ENCODE data around the gene RPL27.

Gene RPL27

GRCh38 chr17:43042025-43042628 is 43.9 kb downstream of the RPL27 start:
- Histone ChIP-seq H3K9me3 (ENCODE audit: insufficient read depth, low read length) (no peaks in the 10 kb centered on the region), H3K9me2 (replicated peaks; ENCODE audit: insufficient read depth, low read length) (no peaks in the 10 kb centered on the region), H4K20me1 (ENCODE audit: low read depth, low read length) (no peaks in the 10 kb centered on the region), H3K9ac (ENCODE audit: low read length) (no peak overlapping the region), H3K27ac (ENCODE audit: low read depth, low read length) (no peak overlapping the region), H3K4me2 (ENCODE audit: low read depth, low read length, poor library complexity, severe bottlenecking) (no peak overlapping the region), H3F3A (ENCODE audit: insufficient read depth) (no peaks in the 10 kb centered on the region), H3K36me3 (ENCODE audit: low read length) (peaks cover 4% of the 10 kb centered on the region; the same call in 1 of the 2 replicates), H3K4me3 (ENCODE audit: insufficient read depth, low read length, poor library complexity, severe bottlenecking) (no peak overlapping the region), H3K27me3 (ENCODE audit: low read length) (no peaks in the 10 kb centered on the region), H2AFZ (ENCODE audit: low read depth, low read length, severe bottlenecking) (no peak overlapping the region), H3K79me2 (ENCODE audit: insufficient read depth, low read length) (no peaks in the 10 kb centered on the region)
- TF ChIP-seq EZH2phosphoT487 (conservative IDR thresholded peaks at IDR 0.05; ENCODE audit: low read length) (no peak), CTCF (IDR thresholded peaks at IDR 0.05; ENCODE audit: insufficient read depth, low read length, poor library complexity, severe bottlenecking) (no peak)

GRCh38 chr17:43043307-43043706 is 45.1 kb downstream of the RPL27 start:
- H3F3A ChIP-seq (ENCODE audit: insufficient read depth), result no peaks in the 10 kb centered on the region
- H3K4me2 ChIP-seq (ENCODE audit: low read depth, low read length, poor library complexity, severe bottlenecking), result no peak overlapping the region
- H3K9me3 ChIP-seq (ENCODE audit: insufficient read depth, low read length), result no peaks in the 10 kb centered on the region
- H3K79me2 ChIP-seq (ENCODE audit: insufficient read depth, low read length), result no peaks in the 10 kb centered on the region
- no peak overlapping the region for H3K27ac ChIP-seq (ENCODE audit: low read depth, low read length)
- H3K27me3 ChIP-seq (ENCODE audit: low read length), result no peaks in the 10 kb centered on the region
- H3K36me3 ChIP-seq (ENCODE audit: low read length), result peaks cover 4% of the 10 kb centered on the region; the same call in 1 of the 2 replicates
- H3K9ac ChIP-seq (ENCODE audit: low read length), result no peak overlapping the region
- no peak overlapping the region for H2AFZ ChIP-seq (ENCODE audit: low read depth, low read length, severe bottlenecking)
- H3K9me2 ChIP-seq (replicated peaks; ENCODE audit: insufficient read depth, low read length), result no peaks in the 10 kb centered on the region
- no peak overlapping the region for H3K4me3 ChIP-seq (ENCODE audit: insufficient read depth, low read length, poor library complexity, severe bottlenecking)
- H4K20me1 ChIP-seq (ENCODE audit: low read depth, low read length), result no peaks in the 10 kb centered on the region
- no peak for TF ChIP-seq EZH2phosphoT487 (conservative IDR thresholded peaks at IDR 0.05; ENCODE audit: low read length)
- TF ChIP-seq CTCF (IDR thresholded peaks at IDR 0.05; ENCODE audit: insufficient read depth, low read length, poor library complexity, severe bottlenecking), result no peak

- TF ChIP-seq EZH2phosphoT487 (conservative IDR thresholded peaks at IDR 0.05; ENCODE audit: low read length), result no peak
- TF ChIP-seq CTCF (IDR thresholded peaks at IDR 0.05; ENCODE audit: insufficient read depth, low read length, poor library complexity, severe bottlenecking), result no peak
- Histone ChIP-seq H3K9me3 (ENCODE audit: insufficient read depth, low read length) (no peaks in the 10 kb centered on the region), H2AFZ (ENCODE audit: low read depth, low read length, severe bottlenecking) (no peak overlapping the region), H3K4me2 (ENCODE audit: low read depth, low read length, poor library complexity, severe bottlenecking) (no peak overlapping the region), H3K4me3 (ENCODE audit: insufficient read depth, low read length, poor library complexity, severe bottlenecking) (no peak overlapping the region), H3F3A (ENCODE audit: insufficient read depth) (no peaks in the 10 kb centered on the region), H3K79me2 (ENCODE audit: insufficient read depth, low read length) (no peaks in the 10 kb centered on the region), H3K9ac (ENCODE audit: low read length) (no peak overlapping the region), H3K9me2 (replicated peaks; ENCODE audit: insufficient read depth, low read length) (no peaks in the 10 kb centered on the region), H3K36me3 (ENCODE audit: low read length) (peaks cover 8% of the 10 kb centered on the region), H3K27me3 (ENCODE audit: low read length) (no peaks in the 10 kb centered on the region), H3K27ac (ENCODE audit: low read depth, low read length) (no peak overlapping the region), H4K20me1 (ENCODE audit: low read depth, low read length) (no peaks in the 10 kb centered on the region)
These were observed 45.8 kb downstream of the RPL27 start for GRCh38 chr17:43044024-43044423.
